Measurements from ENCODE around the gene SMOC2. TPM values are rescaled to one million over a fixed set of nuclear protein-coding genes. Genes with fewer than 3 reads are reported as not detected.

Gene SMOC2
- total and polyA plus RNA-seq, 4 donors: 203 to 369 (median 266) TPM

GRCh38 chr6:168496997-168497331, 56.0 kb downstream of the SMOC2 start:
- H3K4me3 ChIP-seq (ENCODE audit: low read length in 2 of 2): no peak overlapping the region
- no peaks in the 10 kb centered on the region for H3K9me3 ChIP-seq (ENCODE audit: control insufficient read depth, low read length)
- H3K27ac ChIP-seq (ENCODE audit: low read depth in 1 of 2, low read length in 2 of 2): no peak overlapping the region
- H3K36me3 ChIP-seq (ENCODE audit: control insufficient read depth in 1 of 2, insufficient read depth in 2 of 2, low read length in 1 of 2): no peaks in the 10 kb centered on the region
- H3K27me3 ChIP-seq (ENCODE audit: control insufficient read depth in 1 of 2, insufficient read depth in 2 of 2, low read length in 1 of 2): no peaks in the 10 kb centered on the region
- intact Hi-C loops (cut with DNase I): no loop called here
- no peaks in the 10 kb centered on the region for H3K4me1 ChIP-seq (ENCODE audit: control insufficient read depth in 1 of 2, insufficient read depth in 2 of 2, low read length in 2 of 2)
- WGBS, 2 donors: 77 to 82% methylated on average over 10 of the region's 10 CpGs
- ATAC-seq (ENCODE audit: low FRiP score) (peak; percentile 45), DNase-seq (no peak)

DNA sequence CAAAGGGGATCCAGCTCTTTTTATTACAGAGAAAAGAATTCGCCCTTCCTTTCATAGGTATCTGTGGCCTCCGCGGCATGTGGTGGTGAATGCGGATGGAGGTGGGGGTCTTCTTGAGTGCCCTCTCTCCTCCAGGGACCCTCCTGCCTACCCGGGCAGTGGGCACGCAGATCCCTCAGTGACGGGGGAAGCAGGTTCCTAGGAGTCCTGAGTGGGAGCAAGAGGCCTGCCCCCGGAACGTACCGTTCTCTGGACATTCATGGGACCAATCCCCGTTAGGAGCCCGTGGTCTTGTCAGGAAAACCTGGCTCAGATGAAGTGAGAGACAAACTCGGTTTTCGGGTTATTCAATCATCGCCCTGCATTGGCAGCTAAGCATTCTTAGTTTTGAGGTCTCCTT, 56.4 kb downstream of the SMOC2 start:
- Histone ChIP-seq H3K27me3 (ENCODE audit: control insufficient read depth in 1 of 2, insufficient read depth in 2 of 2, low read length in 1 of 2) (no peaks in the 10 kb centered on the region), H3K4me1 (ENCODE audit: control insufficient read depth in 1 of 2, insufficient read depth in 2 of 2, low read length in 2 of 2) (no peaks in the 10 kb centered on the region), H3K4me3 (ENCODE audit: low read length in 2 of 2) (no peak overlapping the region), H3K27ac (ENCODE audit: low read depth in 1 of 2, low read length in 2 of 2) (no peak overlapping the region), H3K9me3 (ENCODE audit: control insufficient read depth, low read length) (no peaks in the 10 kb centered on the region), H3K36me3 (ENCODE audit: control insufficient read depth in 1 of 2, insufficient read depth in 2 of 2, low read length in 1 of 2) (no peaks in the 10 kb centered on the region)
- no peak for DNase-seq
- WGBS, 2 donors: 94 to 95% methylated on average over 15 of the region's 15 CpGs
- no peak for ATAC-seq (ENCODE audit: low FRiP score)
- intact Hi-C loops (cut with DNase I): no loop called here

GRCh38 chr6:168498161-168498843, 57.3 kb downstream of the SMOC2 start:
- ATAC-seq (ENCODE audit: low FRiP score): no peak
- H3K4me1 ChIP-seq (ENCODE audit: control insufficient read depth in 1 of 2, insufficient read depth in 2 of 2, low read length in 2 of 2): no peaks in the 10 kb centered on the region
- intact Hi-C loops (cut with DNase I): no loop called here
- no peaks in the 10 kb centered on the region for H3K27me3 ChIP-seq (ENCODE audit: control insufficient read depth in 1 of 2, insufficient read depth in 2 of 2, low read length in 1 of 2)
- 38 to 49% methylated on average over 14 of the region's 14 CpGs for WGBS, 2 donors
- H3K36me3 ChIP-seq (ENCODE audit: control insufficient read depth in 1 of 2, insufficient read depth in 2 of 2, low read length in 1 of 2): no peaks in the 10 kb centered on the region
- H3K4me3 ChIP-seq (ENCODE audit: low read length in 2 of 2): no peak overlapping the region
- DNase-seq: no peak
- H3K9me3 ChIP-seq (ENCODE audit: control insufficient read depth, low read length): no peaks in the 10 kb centered on the region
- H3K27ac ChIP-seq (ENCODE audit: low read depth in 1 of 2, low read length in 2 of 2): no peak overlapping the region

- intact Hi-C loops (cut with DNase I): no loop called here
- H3K4me3 ChIP-seq (ENCODE audit: low read length in 2 of 2): no peak overlapping the region
- no peaks in the 10 kb centered on the region for H3K9me3 ChIP-seq (ENCODE audit: control insufficient read depth, low read length)
- 95 to 96% methylated on average over 13 of the region's 13 CpGs for WGBS, 2 donors
- DNase-seq: no peak
- H3K27ac ChIP-seq (ENCODE audit: low read depth in 1 of 2, low read length in 2 of 2): no peak overlapping the region
- ATAC-seq (ENCODE audit: low FRiP score): no peak
- H3K36me3 ChIP-seq (ENCODE audit: control insufficient read depth in 1 of 2, insufficient read depth in 2 of 2, low read length in 1 of 2): no peaks in the 10 kb centered on the region
- H3K4me1 ChIP-seq (ENCODE audit: control insufficient read depth in 1 of 2, insufficient read depth in 2 of 2, low read length in 2 of 2): no peaks in the 10 kb centered on the region
- no peaks in the 10 kb centered on the region for H3K27me3 ChIP-seq (ENCODE audit: control insufficient read depth in 1 of 2, insufficient read depth in 2 of 2, low read length in 1 of 2)
Observed at GRCh38 chr6:168499045-168499650, 58.2 kb downstream of the SMOC2 start.

DNA sequence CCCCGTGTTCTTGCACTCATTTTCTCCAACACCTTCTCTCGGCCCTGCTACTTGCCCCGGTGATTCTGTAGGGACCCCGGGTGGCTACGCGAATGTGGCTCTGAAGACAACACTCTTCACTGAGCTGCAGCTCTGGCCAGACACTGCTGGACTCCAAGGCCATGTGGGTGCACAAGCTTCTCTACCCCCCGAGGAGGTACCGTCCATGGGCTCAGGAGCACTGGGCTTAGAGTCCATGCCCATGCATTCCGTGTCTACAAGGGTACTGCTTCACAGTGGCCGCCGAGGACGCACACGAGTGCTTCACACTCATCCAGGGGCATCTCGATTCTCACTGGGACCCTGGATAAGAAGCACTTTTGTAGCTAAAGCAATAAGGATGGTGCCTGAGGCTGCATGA, 59.5 kb downstream of the SMOC2 start:
- Histone ChIP-seq H3K27me3 (ENCODE audit: control insufficient read depth in 1 of 2, insufficient read depth in 2 of 2, low read length in 1 of 2) (no peaks in the 10 kb centered on the region), H3K4me1 (ENCODE audit: control insufficient read depth in 1 of 2, insufficient read depth in 2 of 2, low read length in 2 of 2) (no peaks in the 10 kb centered on the region), H3K4me3 (ENCODE audit: low read length in 2 of 2) (no peak overlapping the region), H3K27ac (ENCODE audit: low read depth in 1 of 2, low read length in 2 of 2) (no peak overlapping the region), H3K9me3 (ENCODE audit: control insufficient read depth, low read length) (no peaks in the 10 kb centered on the region), H3K36me3 (ENCODE audit: control insufficient read depth in 1 of 2, insufficient read depth in 2 of 2, low read length in 1 of 2) (no peaks in the 10 kb centered on the region)
- no peak for DNase-seq
- WGBS, 2 donors: 92 to 94% methylated on average over 14 of the region's 14 CpGs
- no peak for ATAC-seq (ENCODE audit: low FRiP score)
- intact Hi-C loops (cut with DNase I): no loop called here

- Histone ChIP-seq H3K27me3 (ENCODE audit: control insufficient read depth in 1 of 2, insufficient read depth in 2 of 2, low read length in 1 of 2) (no peaks in the 10 kb centered on the region), H3K9me3 (ENCODE audit: control insufficient read depth, low read length) (no peaks in the 10 kb centered on the region), H3K4me3 (ENCODE audit: low read length in 2 of 2) (no peak overlapping the region), H3K4me1 (ENCODE audit: control insufficient read depth in 1 of 2, insufficient read depth in 2 of 2, low read length in 2 of 2) (no peaks in the 10 kb centered on the region), H3K27ac (ENCODE audit: low read depth in 1 of 2, low read length in 2 of 2) (no peak overlapping the region), H3K36me3 (ENCODE audit: control insufficient read depth in 1 of 2, insufficient read depth in 2 of 2, low read length in 1 of 2) (no peaks in the 10 kb centered on the region)
- intact Hi-C loops (cut with DNase I): no loop called here
- ATAC-seq (ENCODE audit: low FRiP score) (no peak), DNase-seq (no peak)
- WGBS, 2 donors: 89 to 93% methylated on average over 8 of the region's 8 CpGs
Observed at GRCh38 chr6:168501561-168501960, 60.6 kb downstream of the SMOC2 start.

DNA sequence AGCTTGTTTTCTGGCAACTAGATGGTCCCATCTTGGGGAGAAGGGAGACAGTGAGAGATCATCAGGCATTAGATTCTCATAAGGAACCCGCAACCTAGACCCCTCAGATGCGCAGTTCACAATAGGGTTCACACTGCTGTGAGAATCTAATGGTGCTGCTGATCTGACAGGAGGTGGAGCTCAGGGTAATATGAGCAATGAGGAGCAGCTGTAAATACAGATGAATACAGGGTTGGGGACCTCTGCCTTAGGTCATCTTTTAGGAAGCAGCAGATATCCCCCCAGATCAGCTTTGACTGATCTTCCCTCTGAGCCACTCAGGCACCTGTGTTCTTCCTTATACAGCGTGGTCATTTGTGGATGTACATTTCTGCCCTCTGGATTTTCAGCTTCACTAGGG, 63.4 kb downstream of the SMOC2 start:
- Histone ChIP-seq H3K36me3 (ENCODE audit: control insufficient read depth in 1 of 2, insufficient read depth in 2 of 2, low read length in 1 of 2) (no peaks in the 10 kb centered on the region), H3K4me1 (ENCODE audit: control insufficient read depth in 1 of 2, insufficient read depth in 2 of 2, low read length in 2 of 2) (no peaks in the 10 kb centered on the region), H3K9me3 (ENCODE audit: control insufficient read depth, low read length) (no peaks in the 10 kb centered on the region), H3K27ac (ENCODE audit: low read depth in 1 of 2, low read length in 2 of 2) (no peak overlapping the region), H3K27me3 (ENCODE audit: control insufficient read depth in 1 of 2, insufficient read depth in 2 of 2, low read length in 1 of 2) (no peaks in the 10 kb centered on the region), H3K4me3 (ENCODE audit: low read length in 2 of 2) (no peak overlapping the region)
- ATAC-seq (ENCODE audit: low FRiP score): no peak
- DNase-seq: no peak
- intact Hi-C loops (cut with DNase I): no loop called here
- WGBS, 2 donors: 98% methylated on average over 3 of the region's 3 CpGs

DNA sequence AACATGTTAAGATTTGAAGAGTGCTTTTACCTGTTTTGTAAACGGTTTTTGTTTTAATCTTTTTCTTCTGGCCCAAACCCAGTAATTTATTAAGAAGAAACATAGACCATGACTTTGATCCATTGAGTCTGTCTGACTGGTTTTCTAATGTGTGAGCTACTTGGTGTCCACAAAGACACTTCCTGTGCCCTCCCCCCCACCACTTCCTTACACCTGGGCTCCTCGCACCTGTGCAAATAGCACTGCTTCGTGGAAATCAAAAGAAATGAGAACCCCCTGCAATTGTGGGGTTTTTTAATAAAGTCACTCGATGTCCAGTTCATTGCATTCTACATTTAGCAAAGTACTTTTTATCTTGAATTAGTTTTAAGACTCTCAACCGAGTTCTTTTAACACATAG, 65.5 kb downstream of the SMOC2 start:
- 69 to 80% methylated on average over 5 of the region's 5 CpGs for WGBS, 2 donors
- intact Hi-C loops (cut with DNase I): no loop called here
- H3K9me3 ChIP-seq (ENCODE audit: control insufficient read depth, low read length): no peaks in the 10 kb centered on the region
- H3K27ac ChIP-seq (ENCODE audit: low read depth in 1 of 2, low read length in 2 of 2): no peak overlapping the region
- no peaks in the 10 kb centered on the region for H3K36me3 ChIP-seq (ENCODE audit: control insufficient read depth in 1 of 2, insufficient read depth in 2 of 2, low read length in 1 of 2)
- no peak for ATAC-seq (ENCODE audit: low FRiP score)
- H3K4me3 ChIP-seq (ENCODE audit: low read length in 2 of 2): no peak overlapping the region
- H3K27me3 ChIP-seq (ENCODE audit: control insufficient read depth in 1 of 2, insufficient read depth in 2 of 2, low read length in 1 of 2): no peaks in the 10 kb centered on the region
- no peaks in the 10 kb centered on the region for H3K4me1 ChIP-seq (ENCODE audit: control insufficient read depth in 1 of 2, insufficient read depth in 2 of 2, low read length in 2 of 2)
- DNase-seq: no peak

- H3K4me3 ChIP-seq (ENCODE audit: low read length in 2 of 2): no peak overlapping the region
- intact Hi-C loops (cut with DNase I): no loop called here
- no peaks in the 10 kb centered on the region for H3K9me3 ChIP-seq (ENCODE audit: control insufficient read depth, low read length)
- no peak overlapping the region for H3K27ac ChIP-seq (ENCODE audit: low read depth in 1 of 2, low read length in 2 of 2)
- WGBS, 2 donors: 79 to 83% methylated on average over 12 of the region's 12 CpGs
- no peaks in the 10 kb centered on the region for H3K27me3 ChIP-seq (ENCODE audit: control insufficient read depth in 1 of 2, insufficient read depth in 2 of 2, low read length in 1 of 2)
- no peaks in the 10 kb centered on the region for H3K36me3 ChIP-seq (ENCODE audit: control insufficient read depth in 1 of 2, insufficient read depth in 2 of 2, low read length in 1 of 2)
- no peak for ATAC-seq (ENCODE audit: low FRiP score)
- DNase-seq: no peak
- no peaks in the 10 kb centered on the region for H3K4me1 ChIP-seq (ENCODE audit: control insufficient read depth in 1 of 2, insufficient read depth in 2 of 2, low read length in 2 of 2)
Observed at GRCh38 chr6:168507297-168507696, 66.3 kb downstream of the SMOC2 start.
